ENCODE measurements around the gene SUCLG2.

SUCLG2 gene

GRCh38 chr3:67535006-67535405 is 119.4 kb downstream of the SUCLG2 start:
- H3K27ac ChIP-seq (ENCODE audit: low read depth, low read length), result no peak overlapping the region
- no peaks in the 10 kb centered on the region for H3K36me3 ChIP-seq (ENCODE audit: control insufficient read depth, insufficient read depth, low read length)
- H3K27me3 ChIP-seq (ENCODE audit: control insufficient read depth, insufficient read depth, low read length), result no peaks in the 10 kb centered on the region
- no peak overlapping the region for H3K4me3 ChIP-seq (ENCODE audit: low read length)
- no peaks in the 10 kb centered on the region for H3K4me1 ChIP-seq (ENCODE audit: control insufficient read depth, insufficient read depth, low read length)
- no peak overlapping the region for H3K9ac ChIP-seq (ENCODE audit: low read length)

GRCh38 chr3:67534594-67534993 is 119.8 kb downstream of the SUCLG2 start:
- Histone ChIP-seq H3K27me3 (ENCODE audit: control insufficient read depth, insufficient read depth, low read length) (no peaks in the 10 kb centered on the region), H3K4me3 (ENCODE audit: low read length) (no peak overlapping the region), H3K9ac (ENCODE audit: low read length) (no peak overlapping the region), H3K27ac (ENCODE audit: low read depth, low read length) (no peak overlapping the region), H3K36me3 (ENCODE audit: control insufficient read depth, insufficient read depth, low read length) (no peaks in the 10 kb centered on the region), H3K4me1 (ENCODE audit: control insufficient read depth, insufficient read depth, low read length) (no peaks in the 10 kb centered on the region)

- H3K9ac ChIP-seq (ENCODE audit: low read length), result no peak overlapping the region
- H3K4me3 ChIP-seq (ENCODE audit: low read length), result no peak overlapping the region
- no peaks in the 10 kb centered on the region for H3K27me3 ChIP-seq (ENCODE audit: control insufficient read depth, insufficient read depth, low read length)
- H3K36me3 ChIP-seq (ENCODE audit: control insufficient read depth, insufficient read depth, low read length), result no peaks in the 10 kb centered on the region
- H3K27ac ChIP-seq (ENCODE audit: low read depth, low read length), result no peak overlapping the region
- no peaks in the 10 kb centered on the region for H3K4me1 ChIP-seq (ENCODE audit: control insufficient read depth, insufficient read depth, low read length)
These were observed 123.0 kb downstream of the SUCLG2 start for GRCh38 chr3:67531181-67532101.

GRCh38 chr3:67529915-67530314 is 124.5 kb downstream of the SUCLG2 start:
- no peaks in the 10 kb centered on the region for H3K4me1 ChIP-seq (ENCODE audit: control insufficient read depth, insufficient read depth, low read length)
- H3K9ac ChIP-seq (ENCODE audit: low read length), result no peak overlapping the region
- no peaks in the 10 kb centered on the region for H3K36me3 ChIP-seq (ENCODE audit: control insufficient read depth, insufficient read depth, low read length)
- H3K27me3 ChIP-seq (ENCODE audit: control insufficient read depth, insufficient read depth, low read length), result no peaks in the 10 kb centered on the region
- H3K27ac ChIP-seq (ENCODE audit: low read depth, low read length), result no peak overlapping the region
- no peak overlapping the region for H3K4me3 ChIP-seq (ENCODE audit: low read length)

GRCh38 chr3:67529337-67529736 is 125.1 kb downstream of the SUCLG2 start:
- no peak overlapping the region for H3K9ac ChIP-seq (ENCODE audit: low read length)
- H3K27ac ChIP-seq (ENCODE audit: low read depth, low read length), result no peak overlapping the region
- H3K4me3 ChIP-seq (ENCODE audit: low read length), result no peak overlapping the region
- H3K27me3 ChIP-seq (ENCODE audit: control insufficient read depth, insufficient read depth, low read length), result no peaks in the 10 kb centered on the region
- no peaks in the 10 kb centered on the region for H3K4me1 ChIP-seq (ENCODE audit: control insufficient read depth, insufficient read depth, low read length)
- no peaks in the 10 kb centered on the region for H3K36me3 ChIP-seq (ENCODE audit: control insufficient read depth, insufficient read depth, low read length)

- H3K9ac ChIP-seq (ENCODE audit: low read length), result no peak overlapping the region
- H3K36me3 ChIP-seq (ENCODE audit: control insufficient read depth, insufficient read depth, low read length), result no peaks in the 10 kb centered on the region
- no peaks in the 10 kb centered on the region for H3K27me3 ChIP-seq (ENCODE audit: control insufficient read depth, insufficient read depth, low read length)
- H3K27ac ChIP-seq (ENCODE audit: low read depth, low read length), result no peak overlapping the region
- no peaks in the 10 kb centered on the region for H3K4me1 ChIP-seq (ENCODE audit: control insufficient read depth, insufficient read depth, low read length)
- H3K4me3 ChIP-seq (ENCODE audit: low read length), result no peak overlapping the region
These were observed 128.2 kb downstream of the SUCLG2 start for GRCh38 chr3:67526246-67526645.

- H3K4me3 ChIP-seq (ENCODE audit: low read length), result no peak overlapping the region
- no peak overlapping the region for H3K9ac ChIP-seq (ENCODE audit: low read length)
- H3K4me1 ChIP-seq (ENCODE audit: control insufficient read depth, insufficient read depth, low read length), result no peaks in the 10 kb centered on the region
- no peak overlapping the region for H3K27ac ChIP-seq (ENCODE audit: low read depth, low read length)
- peaks cover under 1% of the 10 kb centered on the region for H3K36me3 ChIP-seq (ENCODE audit: control insufficient read depth, insufficient read depth, low read length)
- H3K27me3 ChIP-seq (ENCODE audit: control insufficient read depth, insufficient read depth, low read length), result no peaks in the 10 kb centered on the region
These were observed 130.4 kb downstream of the SUCLG2 start for GRCh38 chr3:67524046-67524445.

GRCh38 chr3:67522081-67522480 is 132.3 kb downstream of the SUCLG2 start:
- H3K36me3 ChIP-seq (ENCODE audit: control insufficient read depth, insufficient read depth, low read length), result peaks cover 2% of the 10 kb centered on the region
- no peak overlapping the region for H3K4me3 ChIP-seq (ENCODE audit: low read length)
- H3K4me1 ChIP-seq (ENCODE audit: control insufficient read depth, insufficient read depth, low read length), result no peaks in the 10 kb centered on the region
- H3K9ac ChIP-seq (ENCODE audit: low read length), result no peak overlapping the region
- H3K27ac ChIP-seq (ENCODE audit: low read depth, low read length), result no peak overlapping the region
- no peaks in the 10 kb centered on the region for H3K27me3 ChIP-seq (ENCODE audit: control insufficient read depth, insufficient read depth, low read length)

- no peak overlapping the region for H3K27ac ChIP-seq (ENCODE audit: low read depth, low read length)
- H3K4me1 ChIP-seq (ENCODE audit: control insufficient read depth, insufficient read depth, low read length), result no peaks in the 10 kb centered on the region
- H3K9ac ChIP-seq (ENCODE audit: low read length), result no peak overlapping the region
- no peaks in the 10 kb centered on the region for H3K27me3 ChIP-seq (ENCODE audit: control insufficient read depth, insufficient read depth, low read length)
- H3K4me3 ChIP-seq (ENCODE audit: low read length), result no peak overlapping the region
- H3K36me3 ChIP-seq (ENCODE audit: control insufficient read depth, insufficient read depth, low read length), result peaks cover 2% of the 10 kb centered on the region
These were observed 133.3 kb downstream of the SUCLG2 start for GRCh38 chr3:67521053-67521646.

GRCh38 chr3:67518236-67518635 is 136.2 kb downstream of the SUCLG2 start:
- H3K4me3 ChIP-seq (ENCODE audit: low read length), result no peak overlapping the region

GRCh38 chr3:67517781-67518180 is 136.6 kb downstream of the SUCLG2 start:
- Histone ChIP-seq H3K9ac (ENCODE audit: low read length) (no peak overlapping the region), H3K36me3 (ENCODE audit: control insufficient read depth, insufficient read depth, low read length) (peaks cover 5% of the 10 kb centered on the region), H3K4me3 (ENCODE audit: low read length) (no peak overlapping the region), H3K4me1 (ENCODE audit: control insufficient read depth, insufficient read depth, low read length) (no peaks in the 10 kb centered on the region), H3K27ac (ENCODE audit: low read depth, low read length) (no peak overlapping the region), H3K27me3 (ENCODE audit: control insufficient read depth, insufficient read depth, low read length) (no peaks in the 10 kb centered on the region)

More at GRCh38 chr3:67518236-67518635, 136.2 kb downstream of the SUCLG2 start:
- Histone ChIP-seq H3K4me1 (ENCODE audit: control insufficient read depth, insufficient read depth, low read length) (no peaks in the 10 kb centered on the region), H3K27me3 (ENCODE audit: control insufficient read depth, insufficient read depth, low read length) (no peaks in the 10 kb centered on the region), H3K9ac (ENCODE audit: low read length) (no peak overlapping the region), H3K27ac (ENCODE audit: low read depth, low read length) (no peak overlapping the region), H3K36me3 (ENCODE audit: control insufficient read depth, insufficient read depth, low read length) (peaks cover 5% of the 10 kb centered on the region)

GRCh38 chr3:67516496-67516895 is 137.9 kb downstream of the SUCLG2 start:
- peaks cover 5% of the 10 kb centered on the region for H3K36me3 ChIP-seq (ENCODE audit: control insufficient read depth, insufficient read depth, low read length)
- no peaks in the 10 kb centered on the region for H3K27me3 ChIP-seq (ENCODE audit: control insufficient read depth, insufficient read depth, low read length)
- no peak overlapping the region for H3K27ac ChIP-seq (ENCODE audit: low read depth, low read length)
- H3K9ac ChIP-seq (ENCODE audit: low read length), result no peak overlapping the region
- H3K4me3 ChIP-seq (ENCODE audit: low read length), result no peak overlapping the region
- H3K4me1 ChIP-seq (ENCODE audit: control insufficient read depth, insufficient read depth, low read length), result no peaks in the 10 kb centered on the region

GRCh38 chr3:67515778-67516177 is 138.6 kb downstream of the SUCLG2 start:
- Histone ChIP-seq H3K4me3 (ENCODE audit: low read length) (no peak overlapping the region), H3K4me1 (ENCODE audit: control insufficient read depth, insufficient read depth, low read length) (no peaks in the 10 kb centered on the region), H3K9ac (ENCODE audit: low read length) (no peak overlapping the region), H3K27ac (ENCODE audit: low read depth, low read length) (no peak overlapping the region), H3K27me3 (ENCODE audit: control insufficient read depth, insufficient read depth, low read length) (no peaks in the 10 kb centered on the region), H3K36me3 (ENCODE audit: control insufficient read depth, insufficient read depth, low read length) (peaks cover 5% of the 10 kb centered on the region)

Measured in rectal smooth muscle tissue (tissue), 1 donor.